Nasal cavity respiratory epithelium epithelial cell of viscerocranial mucosa (primary cell): ENCODE results near the gene DYNC1H1. TPM values are rescaled to one million over a fixed set of nuclear protein-coding genes. Genes with fewer than 3 reads are reported as not detected.

Experiments used
- total RNA-seq: library from RNA; depleted of rRNA; stranded (reverse); fragments of >200 nt; gene quantifications from 2 replicates; pipeline ENCODE4 v1.2.3, GENCODE V29; 2014

Gene DYNC1H1
- total RNA-seq: 355 and 1,135 TPM in 2 replicates

GRCh38 chr14:101964297-101965180, at the start of gene DYNC1H1:
TSS of gene DYNC1H1 (plus strand) at chr14:101964573. CDS start at chr14:101964692, 119 bp downstream.

GRCh38 chr14:102086972-102087761, 122.8 kb downstream of the DYNC1H1 start, which contains the start of gene HSP90AA1:
TSS of gene HSP90AA1 (minus strand) at chr14:102087044. CDS start at chr14:102086378, 666 bp downstream.

Other genes with a start within 250 kb of the DYNC1H1 start
- gene PPP2R5C, start 202.9 kb upstream of the DYNC1H1 start, total RNA-seq: 84.7 and 84.8 TPM in 2 replicates
- 216 and 507 TPM in 2 replicates for gene HSP90AA1, start 122.5 kb downstream of the DYNC1H1 start, total RNA-seq
- 18.5 and 19.5 TPM in 2 replicates for gene WDR20, start 175.3 kb downstream of the DYNC1H1 start, total RNA-seq